Pancreas (tissue), 10 donors: ENCODE results near the gene GABBR2. TPM values are rescaled to one million over a fixed set of nuclear protein-coding genes. Genes with fewer than 3 reads are reported as not detected.
A peak's percentile ranks its signal among the peaks of the same experiment; 100 is the strongest.

ENCODE experiments used
- ATAC-seq, 4 donors: fragments of 200-7000 bp; cut with Tn5 transposase; one replicate each; pipeline versions ENCODE4 v1.8.0 to v1.9.1; 2020; ENCODE audit warnings: mild to moderate bottlenecking in 4 of 4, moderate library complexity in 4 of 4
- DNase-seq, 6 donors: peaks; one replicate each; pipeline ENCODE4 v3.0.0-alpha.2; 2020
- FAIRE-seq: peaks from 2 replicates; lab custom pipeline; 2012; peaks lifted over from hg19 to GRCh38; lab: Jason Lieb, UNC
- H3K27ac ChIP-seq, 4 donors: fragments of 200-600 bp; sonication (generic); 1 replicate in 3 of 4; 2 replicates in 1 of 4; pipeline versions ENCODE4 v1.5.0 to v1.8.0; 2020
- H3K27me3 ChIP-seq, 4 donors: fragments of 200-600 bp; one replicate each; pipeline ENCODE4 v1.8.0; 2021
- H3K36me3 ChIP-seq, 3 donors: fragments of 200-600 bp; sonication (generic) in 1 of 3; one replicate each; pipeline versions ENCODE4 v1.5.0 to v1.8.0; 2020 to 2021
- H3K4me1 ChIP-seq, 3 donors: fragments of 200-600 bp; one replicate each; pipeline ENCODE4 v1.8.0; 2021
- H3K4me3 ChIP-seq, 4 donors: fragments of 200-600 bp; sonication (generic) in 2 of 4; one replicate each; pipeline versions ENCODE4 v1.5.0 to v1.8.0; 2020 to 2021
- H3K9me3 ChIP-seq, 4 donors: fragments of 200-600 bp; one replicate each; pipeline ENCODE4 v1.8.0; 2021
- CTCF ChIP-seq, 4 donors: fragments of 200-600 bp; sonication (generic) in 3 of 4; IDR thresholded peaks; one replicate each; pipeline versions ENCODE4 v1.5.0 to v1.8.0; 2021; ENCODE audit warnings: antibody characterized with exemption in 4 of 4
- WGBS, 2 donors: extraction: QIAGEN DNeasy Blood & Tissue Kit; methylation state at CpG; one replicate each; pipeline ENCODE4 v1.1.7; 2013; 5-methylcytosine and 5-hydroxymethylcytosine counted together
- intact Hi-C, 3 donors: fragments of 100-400 bp; cut with DNase I; formaldehyde crosslinking; loops; one replicate each; pipeline versions ENCODE4 v1.11.1 to v1.14.2; 2022
- polyA plus RNA-seq, 2 donors: library from polyadenylated mRNA; stranded (reverse); fragments of 200-250 nt; gene quantifications; one replicate each; pipeline ENCODE4 v1.2.3, GENCODE V29; 2013
- total RNA-seq, 6 donors: library from RNA; stranded (reverse); fragmentation: NEBNext Ultra II Directional in 4 of 6; extraction: Animal tissue kit (Norgen Biotek cat#: 25700) in 4 of 6; gene quantifications; one replicate each; pipeline versions ENCODE4 v1.2.1 to v1.2.4, GENCODE V29; 2021 to 2023
- donor health status: healthy with polysubstance abuse.
- donor health status: DM: no; HTN: no; CAD: no; lungs with moderate emphysema.
- donor health status: DM: no; HTN: no; CAD: no.
- donor health status: control.
- donor health status: control.
- donor health status: Bipolar disorder and iron deficiency.
- donor health status: DM: yes; HTN: yes; CAD: no.
- donor health status: DM: no; HTN: no; CAD: no.
- donor health status: DM: no; HTN: no; CAD: no.
- donor health status: DM: yes; HTN: yes; CAD: no.

GABBR2 gene
- total and polyA plus RNA-seq, 8 donors, result 0.04 to 0.14 (median 0.07) TPM; not detected in 4

GRCh38 chr9:98732801-98733200 is 24.1 kb upstream of the GABBR2 start:
- ATAC-seq (no peak), DNase-seq (no peak), FAIRE-seq (no peak)
- no peaks in the 10 kb centered on the region for H3K27me3 ChIP-seq
- no peak for TF ChIP-seq CTCF (IDR thresholded peaks at IDR 0.05)
- no peak overlapping the region for H3K4me3 ChIP-seq
- no peak overlapping the region for H3K27ac ChIP-seq
- peaks cover 0 to 5% (median 3%) of the 10 kb centered on the region in 3 donors for H3K36me3 ChIP-seq
- H3K9me3 ChIP-seq, result no peaks in the 10 kb centered on the region
- WGBS, 2 donors, result 91 to 96% methylated on average over 9 of the region's 9 CpGs
- intact Hi-C loops, result no loop called here
- H3K4me1 ChIP-seq, result no peaks in the 10 kb centered on the region

- FAIRE-seq, result no peak
- intact Hi-C loops, result no loop called here
- Histone ChIP-seq H3K27me3 (no peaks in the 10 kb centered on the region), H3K9me3 (no peaks in the 10 kb centered on the region), H3K4me1 (no peaks in the 10 kb centered on the region), H3K27ac (no peak overlapping the region), H3K4me3 (no peak overlapping the region), H3K36me3 (peaks cover 0 to 5% (median 3%) of the 10 kb centered on the region in 3 donors)
- TF ChIP-seq CTCF (IDR thresholded peaks at IDR 0.05), result no peak
- 83 to 89% methylated on average over 10 of the region's 10 CpGs for WGBS, 2 donors
- DNase-seq, result no peak
- no peak for ATAC-seq
Measured at GRCh38 chr9:98732091-98732490, 23.4 kb upstream of the GABBR2 start.

- WGBS, 2 donors, result 91 to 93% methylated on average over 5 of the region's 5 CpGs
Measured at GRCh38 chr9:98730871-98731270, 22.1 kb upstream of the GABBR2 start.

GRCh38 chr9:98728500-98728899 is 19.8 kb upstream of the GABBR2 start:
- Histone ChIP-seq H3K36me3 (no peaks in the 10 kb centered on the region), H3K4me3 (no peak overlapping the region), H3K9me3 (no peaks in the 10 kb centered on the region), H3K4me1 (no peaks in the 10 kb centered on the region), H3K27ac (no peak overlapping the region), H3K27me3 (peaks cover 0 to 3% (median 0%) of the 10 kb centered on the region in 4 donors)
- intact Hi-C loops, result no loop called here
- FAIRE-seq (no peak), DNase-seq (peak in 1 of 6 donors; percentile 41), ATAC-seq (no peak)
- no peak for TF ChIP-seq CTCF (IDR thresholded peaks at IDR 0.05)
- WGBS, 2 donors, result 71% methylated on average over 11 of the region's 11 CpGs

More at GRCh38 chr9:98730871-98731270, 22.1 kb upstream of the GABBR2 start:
- Histone ChIP-seq H3K27ac (no peak overlapping the region), H3K4me3 (no peak overlapping the region), H3K27me3 (no peaks in the 10 kb centered on the region), H3K4me1 (no peaks in the 10 kb centered on the region), H3K36me3 (peaks cover 0 to 2% (median 0%) of the 10 kb centered on the region in 3 donors), H3K9me3 (no peaks in the 10 kb centered on the region)
- TF ChIP-seq CTCF (IDR thresholded peaks at IDR 0.05), result no peak
- intact Hi-C loops, result no loop called here
- FAIRE-seq, result no peak
- no peak for ATAC-seq
- no peak for DNase-seq

DNA sequence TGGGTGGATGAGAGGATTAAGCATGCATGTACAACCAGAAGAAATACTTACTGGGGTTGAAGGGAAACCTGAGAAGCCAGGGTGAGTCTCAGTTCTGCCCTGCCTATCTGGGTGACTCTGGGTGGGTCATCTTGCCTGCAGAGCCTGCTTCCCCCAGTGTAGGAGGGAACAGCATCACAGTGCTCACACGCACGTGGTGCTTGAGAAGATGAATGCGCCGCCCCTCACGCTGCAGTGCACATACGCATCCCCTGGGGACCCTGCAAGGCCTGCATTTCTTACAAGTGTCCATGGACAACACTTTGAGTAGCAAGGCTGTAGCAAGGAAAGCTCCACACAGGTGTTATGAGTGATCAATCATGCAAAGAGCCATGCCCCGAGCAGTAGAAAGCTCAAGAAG is 18.7 kb upstream of the GABBR2 start:
- H3K4me1 ChIP-seq, result no peaks in the 10 kb centered on the region
- FAIRE-seq, result no peak
- no peaks in the 10 kb centered on the region for H3K9me3 ChIP-seq
- 50 to 57% methylated on average over 7 of the region's 7 CpGs for WGBS, 2 donors
- no peak overlapping the region for H3K4me3 ChIP-seq
- ATAC-seq, result no peak
- no peak for DNase-seq
- H3K27me3 ChIP-seq, result peaks cover 0 to 3% (median 0%) of the 10 kb centered on the region in 4 donors
- H3K36me3 ChIP-seq, result no peaks in the 10 kb centered on the region
- TF ChIP-seq CTCF (IDR thresholded peaks at IDR 0.05), result no peak
- intact Hi-C loops, result no loop called here
- H3K27ac ChIP-seq, result no peak overlapping the region
